Islet precursor cell (in vitro differentiated cells): ENCODE measurements around the gene PPP1R10.

Experiments used
- DNase-seq: peaks from one replicate; pipeline ENCODE4 v3.0.0-alpha.2; 2018

Gene PPP1R10

DNA sequence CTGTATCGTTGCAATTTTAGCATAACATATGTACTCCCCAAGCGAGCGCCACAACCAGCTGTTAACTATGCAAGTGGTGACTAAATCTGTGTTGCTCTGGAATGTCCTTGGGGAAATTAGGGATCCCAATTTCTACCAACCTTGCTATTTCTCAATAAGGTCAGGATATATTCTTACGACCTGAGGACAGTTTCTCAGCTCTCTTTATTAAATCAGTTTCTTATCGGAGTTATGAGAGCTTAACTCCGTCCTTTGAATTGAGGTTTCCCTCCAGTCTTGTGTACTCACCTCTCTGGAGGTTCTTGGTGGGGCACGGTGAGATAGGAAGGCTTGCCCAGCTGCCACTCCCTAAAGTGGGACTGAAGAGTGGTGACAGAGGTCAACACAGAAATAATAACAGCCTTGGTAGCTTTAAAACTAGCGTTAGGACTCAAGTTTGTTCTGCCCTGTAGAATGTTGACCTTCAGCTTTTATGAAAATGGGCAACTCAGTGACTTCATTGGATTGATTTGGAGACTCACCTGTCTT, 1.3 kb upstream of the PPP1R10 start:
- DNase-seq, result no peak

DNA sequence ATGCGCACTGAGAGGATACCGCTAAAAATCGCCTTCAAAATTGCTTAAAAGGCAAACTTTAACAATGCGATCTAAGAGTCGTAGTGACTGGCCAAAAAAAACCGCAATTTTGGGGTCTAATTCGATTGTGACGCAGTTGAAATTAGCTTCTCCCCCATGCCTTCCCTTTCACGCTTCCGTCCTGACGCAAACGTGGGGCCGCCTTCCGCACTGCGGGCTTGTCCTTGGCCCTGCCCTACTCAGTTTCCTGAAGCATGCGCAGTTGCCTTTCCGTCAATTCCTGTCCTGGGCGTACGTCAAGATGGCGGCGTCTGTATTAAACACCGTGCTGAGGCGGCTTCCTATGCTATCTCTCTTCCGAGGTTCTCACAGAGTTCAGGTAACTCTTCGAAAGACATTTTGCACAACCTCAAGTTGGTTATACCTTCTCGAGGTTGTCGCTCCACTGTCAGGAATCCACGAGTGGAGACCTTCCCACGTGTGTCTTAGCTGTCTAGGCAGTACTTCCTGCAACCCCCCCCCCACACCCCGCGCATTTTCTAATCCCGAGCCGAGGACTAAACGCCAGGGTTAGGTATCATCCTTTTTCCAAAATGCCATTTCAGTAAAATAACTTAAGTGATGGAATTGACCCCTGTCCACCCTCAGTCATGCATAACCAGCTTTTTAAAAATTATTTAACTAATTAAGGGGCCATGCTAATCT, 674 bp upstream of the PPP1R10 start, which contains the start of gene MRPS18B:
Gene MRPS18B, plus strand, starts transcription at position 276 of the 705 bp plus-strand sequence. Its CDS starts 26 bp downstream, at position 302.
- DNase-seq, result peak; percentile 97

DNA sequence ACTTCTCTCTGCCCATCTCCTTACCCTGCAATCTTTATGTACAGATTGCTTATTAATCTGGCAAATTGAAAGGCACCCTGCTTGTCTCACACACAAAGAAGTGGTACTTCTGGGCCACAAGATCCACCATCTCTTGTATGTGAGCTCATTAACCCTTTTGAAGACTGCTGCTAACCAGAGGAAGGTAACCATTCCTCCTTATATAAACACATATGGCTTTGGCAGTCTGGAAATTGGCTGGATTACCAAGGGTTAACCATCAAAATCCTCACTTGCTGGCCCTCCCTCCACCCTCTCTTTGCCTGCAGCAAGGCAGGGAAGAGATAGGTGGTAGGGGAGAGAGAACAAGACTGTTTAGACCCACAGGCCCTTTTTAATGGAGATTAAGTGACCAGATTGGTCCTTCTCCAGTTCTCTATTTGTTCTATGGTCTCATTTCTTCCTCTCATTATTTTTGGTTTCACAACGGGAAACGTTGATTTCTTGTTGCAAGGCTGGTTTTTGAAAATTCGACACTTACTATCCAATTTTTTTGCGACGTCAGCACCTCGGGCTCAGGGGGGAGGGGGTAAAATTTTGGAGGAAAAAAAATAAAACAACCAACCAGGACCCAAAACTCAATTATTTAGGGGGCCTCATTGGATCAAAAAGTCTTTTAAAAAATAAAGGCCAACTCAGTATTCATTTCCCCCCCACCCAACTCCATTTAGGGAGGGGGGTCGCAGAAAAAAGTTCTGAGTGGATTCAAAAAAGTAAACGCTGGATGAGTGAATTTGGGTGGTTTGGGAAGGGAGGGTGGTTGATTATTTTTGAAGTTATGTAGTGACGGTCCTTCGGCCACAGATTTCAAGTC, 859 bp downstream of the PPP1R10 start:
- no peak for DNase-seq

DNA sequence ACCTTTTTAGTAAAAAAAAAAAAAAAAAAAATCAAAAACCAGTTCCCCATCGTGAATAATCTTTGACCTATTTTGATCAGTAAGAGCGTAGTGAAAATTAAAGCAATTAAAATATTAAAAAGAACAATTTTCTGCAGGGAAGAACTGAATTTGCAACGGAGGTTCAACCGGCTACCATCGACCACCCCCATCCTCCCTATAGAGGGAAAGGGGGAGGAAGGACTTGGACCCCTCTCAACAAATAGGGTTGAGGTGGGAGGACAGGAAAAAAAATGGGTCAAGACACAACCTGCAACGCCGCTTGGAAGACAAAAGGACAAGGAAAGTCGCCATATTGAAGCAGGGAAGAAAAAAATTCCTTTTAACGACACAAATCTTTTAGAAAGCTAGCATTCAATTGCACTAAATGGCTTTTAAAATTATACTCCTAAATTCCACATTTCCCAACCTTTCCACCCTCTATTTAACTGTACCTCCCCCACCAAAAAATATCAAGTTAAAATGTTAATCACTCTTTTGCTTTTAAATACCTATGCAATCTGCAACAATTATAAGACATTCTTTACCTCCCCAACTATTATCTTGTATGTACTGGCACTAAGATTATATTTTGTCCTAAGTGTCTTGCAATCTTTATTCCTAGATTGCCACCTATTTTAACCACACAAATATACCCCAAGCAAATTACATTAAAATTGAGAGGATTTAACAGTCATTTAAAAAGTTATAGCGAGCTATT, 1.7 kb downstream of the PPP1R10 start:
- peak; percentile 89 for DNase-seq

DNA sequence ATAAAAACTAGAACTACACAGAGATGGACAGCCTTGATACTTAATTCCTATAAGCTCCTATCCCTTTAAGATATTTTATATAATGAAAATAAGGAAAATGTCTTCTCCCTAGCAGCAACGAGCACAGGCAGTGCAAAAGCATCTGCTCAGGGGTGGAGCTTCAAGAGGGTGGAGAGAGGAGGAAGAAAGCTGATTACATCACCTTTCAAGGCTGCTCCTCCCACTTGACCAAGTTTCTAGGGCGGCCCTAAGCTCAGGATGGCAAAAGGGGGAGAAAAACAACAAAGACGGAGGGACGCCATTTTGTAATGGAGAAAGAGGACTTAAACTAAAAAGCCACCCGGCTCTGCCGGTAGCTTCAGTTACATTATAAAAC, 2.2 kb downstream of the PPP1R10 start:
- DNase-seq, result peak; percentile 94

DNA sequence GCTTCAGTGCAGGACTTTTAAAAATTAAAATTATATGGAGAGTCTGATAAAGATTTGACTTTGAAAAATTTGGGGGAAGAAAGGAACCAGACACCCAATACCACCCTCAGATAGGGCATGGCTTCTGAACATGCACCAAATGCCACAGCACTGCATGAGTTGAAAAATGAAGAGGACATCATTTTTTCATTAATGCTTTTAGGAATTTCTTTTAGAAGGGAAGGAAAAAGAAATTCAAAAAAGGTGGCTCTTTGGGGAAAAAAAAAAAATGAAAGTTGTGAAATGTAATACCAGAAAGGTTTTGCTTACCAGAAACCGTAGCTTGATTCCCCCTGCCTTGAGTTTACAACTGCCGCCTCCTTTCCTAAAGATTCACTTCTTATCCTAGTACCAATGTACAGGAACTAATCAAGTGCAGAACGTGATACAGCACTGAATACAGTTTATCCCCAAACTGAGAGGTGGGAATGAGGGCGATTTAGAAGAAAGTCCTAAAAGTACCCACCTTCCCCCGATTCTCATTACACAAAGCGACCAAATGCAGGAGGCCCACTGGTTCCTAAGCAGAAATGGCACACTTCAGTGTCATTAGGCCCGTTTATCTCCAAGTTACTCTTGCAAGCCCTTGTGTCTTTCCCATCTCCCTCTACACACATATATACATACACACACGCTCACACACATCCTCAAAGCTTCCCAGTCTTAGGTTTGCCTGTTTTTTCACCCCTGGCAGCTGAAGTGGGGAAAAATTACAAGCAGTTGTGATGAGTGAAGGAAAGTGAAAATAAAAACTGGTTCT, 2.8 kb downstream of the PPP1R10 start:
- DNase-seq, result no peak

DNA sequence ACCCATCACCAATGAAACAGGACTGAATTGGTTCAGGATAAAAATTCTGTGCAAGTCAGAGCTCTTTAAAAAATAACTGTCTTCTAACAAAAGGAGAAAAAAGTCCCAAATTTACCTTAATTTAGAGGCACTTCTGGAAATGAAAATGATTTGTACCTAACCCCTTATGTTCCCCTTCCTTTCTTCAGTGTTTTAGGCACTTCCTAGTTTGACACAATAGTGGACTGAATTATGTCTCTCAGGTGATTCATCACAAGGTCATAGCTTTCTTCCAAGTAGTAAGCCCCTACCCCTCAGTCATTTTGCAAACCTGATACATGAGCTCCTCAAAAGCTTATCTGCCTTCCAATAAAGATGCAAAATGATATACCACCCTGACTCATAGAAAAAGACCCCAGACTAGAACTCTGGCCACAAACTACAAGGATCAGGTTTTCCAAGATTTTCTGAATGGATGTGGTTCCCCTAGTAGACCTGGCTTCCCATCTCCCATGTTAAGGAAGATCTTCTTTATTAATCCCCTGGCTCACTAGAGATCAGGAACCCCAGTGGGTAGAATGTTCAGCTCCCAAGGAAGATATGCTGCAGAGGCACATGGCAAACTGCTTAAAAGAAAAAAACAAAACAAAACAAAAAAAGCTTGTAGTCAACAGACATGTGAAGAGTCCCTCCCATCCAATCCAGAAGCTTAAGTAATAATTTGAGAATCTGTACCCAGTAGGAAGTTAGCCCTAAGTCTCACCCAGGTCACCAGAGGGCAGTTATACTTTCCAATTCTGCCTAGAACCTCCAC, 3.6 kb downstream of the PPP1R10 start:
- DNase-seq, result no peak

DNA sequence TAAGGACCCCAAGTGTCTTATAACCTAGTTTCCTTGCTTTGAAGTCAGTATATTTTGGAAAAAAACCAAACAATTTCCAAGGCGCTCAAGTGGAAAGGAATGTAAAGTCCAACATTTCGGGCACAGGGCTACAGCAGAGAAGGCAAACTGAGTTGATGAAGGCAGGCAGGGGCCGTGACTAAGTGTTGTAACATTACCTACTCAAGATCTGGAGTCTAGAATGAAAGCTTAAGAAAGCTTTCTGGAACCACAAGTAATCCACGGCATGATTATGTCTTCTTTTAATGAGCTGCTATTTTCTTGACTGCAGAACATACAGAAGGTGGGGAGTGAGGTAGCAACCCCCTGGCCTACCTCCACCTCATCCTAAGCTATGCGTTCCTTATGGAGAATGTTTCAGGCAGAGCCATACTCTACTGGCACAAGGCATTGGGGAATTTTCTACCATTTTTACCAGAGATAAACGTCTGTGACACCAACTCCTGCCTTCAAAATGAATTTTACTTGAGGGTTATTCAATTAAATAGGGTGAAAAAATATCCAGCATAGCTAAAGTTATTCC, 4.3 kb downstream of the PPP1R10 start:
- DNase-seq, result no peak

DNA sequence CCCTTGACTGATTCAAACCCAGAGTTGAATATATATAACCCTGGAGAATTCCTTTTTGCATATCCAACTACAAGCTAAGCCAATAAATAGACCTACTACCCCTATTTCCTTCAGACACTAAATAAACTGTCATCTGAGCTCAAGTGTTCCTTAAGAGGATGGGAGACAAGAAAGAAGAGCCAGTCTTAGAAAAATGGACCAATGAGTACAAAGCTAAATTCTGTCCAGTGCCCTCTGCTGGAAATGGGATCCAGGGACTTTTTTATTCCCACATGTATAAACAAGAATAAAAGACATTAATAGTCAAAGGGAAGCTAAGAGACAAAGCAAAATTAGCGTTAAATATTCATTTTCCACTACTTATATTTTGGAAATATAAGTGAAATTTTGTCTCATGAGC, 4.8 kb downstream of the PPP1R10 start:
- DNase-seq, result no peak

DNA sequence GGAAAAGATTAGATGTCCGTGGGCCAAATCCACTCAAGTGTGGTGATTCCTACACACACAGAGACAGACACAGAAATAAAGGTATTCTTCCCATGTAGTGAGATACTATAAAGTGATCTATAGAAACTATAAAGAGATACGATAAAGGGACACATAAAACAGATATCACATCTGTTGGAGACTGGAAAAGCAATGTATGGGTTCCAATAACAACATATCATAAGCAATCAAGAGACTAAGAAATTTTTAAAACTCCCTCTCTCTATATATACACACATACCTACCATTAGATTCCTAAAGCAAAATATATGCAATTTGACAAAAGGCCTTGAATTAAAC, 5.2 kb downstream of the PPP1R10 start:
- DNase-seq, result no peak

DNA sequence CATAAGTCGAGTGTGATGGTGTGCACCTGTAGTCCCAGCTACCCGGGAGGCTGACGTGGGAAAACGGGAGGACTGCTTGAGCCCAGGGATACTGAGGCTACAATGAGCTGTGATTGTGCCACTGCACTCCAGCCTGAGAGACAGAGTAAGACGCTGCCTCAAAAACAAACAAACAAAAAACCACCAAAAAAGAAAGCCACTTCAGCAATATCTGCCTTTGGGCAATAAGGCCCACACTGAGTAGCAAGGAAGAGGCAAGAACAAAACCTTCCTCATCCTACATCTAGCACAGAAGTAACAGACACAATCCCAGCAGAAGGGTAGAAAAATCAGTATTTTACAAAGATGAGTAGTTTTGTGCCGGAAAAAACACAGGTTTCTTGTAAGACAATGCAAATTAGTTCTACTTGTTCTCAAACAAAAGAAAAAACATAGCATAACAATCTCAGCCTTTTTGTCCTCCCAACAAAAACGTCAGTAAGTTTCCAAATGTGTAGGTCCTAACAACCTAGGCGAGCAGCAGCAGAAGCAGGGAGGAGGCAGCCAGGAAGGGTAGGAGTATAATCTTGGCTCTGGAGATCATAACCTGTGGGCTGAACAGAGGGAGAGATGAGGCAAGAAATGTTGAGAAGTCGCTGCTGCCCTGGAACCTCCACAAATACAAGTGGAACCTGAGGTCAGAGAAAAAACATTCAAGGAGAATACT, 5.7 kb downstream of the PPP1R10 start:
- DNase-seq, result no peak

DNA sequence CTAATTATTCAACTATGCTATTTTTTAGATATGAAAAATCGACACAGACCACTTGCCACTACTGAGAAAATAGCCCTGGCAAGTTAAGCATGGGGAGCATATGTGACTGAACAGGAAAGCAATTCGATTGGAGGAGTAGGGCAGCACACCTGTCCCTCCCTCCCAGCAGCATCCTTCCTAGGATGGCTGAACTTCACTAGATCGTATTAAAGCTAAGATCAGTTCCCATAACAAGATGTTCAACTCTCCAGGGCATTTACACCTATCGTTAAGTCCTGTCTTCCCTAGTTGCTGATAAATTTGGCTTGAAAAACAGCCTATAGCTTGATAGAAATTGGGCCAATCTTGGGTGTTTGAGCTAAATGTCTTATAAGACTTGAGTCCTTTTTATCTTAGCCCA, 7.0 kb downstream of the PPP1R10 start:
- no peak for DNase-seq

DNA sequence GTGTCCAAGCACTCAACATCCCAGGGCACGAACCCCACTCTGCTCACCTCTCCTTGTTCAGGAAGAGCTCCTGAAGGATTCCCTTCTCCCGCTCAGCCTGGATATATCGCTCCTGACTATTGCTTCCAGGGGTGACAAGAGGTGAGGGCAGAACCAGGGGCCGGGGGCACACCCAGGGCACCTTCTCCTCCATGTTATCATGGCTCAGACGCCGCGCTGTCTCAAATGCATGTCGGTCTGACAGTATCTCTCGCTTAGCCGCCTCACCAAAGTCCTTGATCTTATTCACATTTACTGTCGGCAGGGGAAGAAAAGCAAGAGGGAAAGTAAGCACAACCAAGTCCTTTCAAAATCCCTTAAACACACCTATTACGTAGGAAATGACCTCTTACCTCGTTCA, 13.1 kb downstream of the PPP1R10 start:
- DNase-seq, result no peak

DNA sequence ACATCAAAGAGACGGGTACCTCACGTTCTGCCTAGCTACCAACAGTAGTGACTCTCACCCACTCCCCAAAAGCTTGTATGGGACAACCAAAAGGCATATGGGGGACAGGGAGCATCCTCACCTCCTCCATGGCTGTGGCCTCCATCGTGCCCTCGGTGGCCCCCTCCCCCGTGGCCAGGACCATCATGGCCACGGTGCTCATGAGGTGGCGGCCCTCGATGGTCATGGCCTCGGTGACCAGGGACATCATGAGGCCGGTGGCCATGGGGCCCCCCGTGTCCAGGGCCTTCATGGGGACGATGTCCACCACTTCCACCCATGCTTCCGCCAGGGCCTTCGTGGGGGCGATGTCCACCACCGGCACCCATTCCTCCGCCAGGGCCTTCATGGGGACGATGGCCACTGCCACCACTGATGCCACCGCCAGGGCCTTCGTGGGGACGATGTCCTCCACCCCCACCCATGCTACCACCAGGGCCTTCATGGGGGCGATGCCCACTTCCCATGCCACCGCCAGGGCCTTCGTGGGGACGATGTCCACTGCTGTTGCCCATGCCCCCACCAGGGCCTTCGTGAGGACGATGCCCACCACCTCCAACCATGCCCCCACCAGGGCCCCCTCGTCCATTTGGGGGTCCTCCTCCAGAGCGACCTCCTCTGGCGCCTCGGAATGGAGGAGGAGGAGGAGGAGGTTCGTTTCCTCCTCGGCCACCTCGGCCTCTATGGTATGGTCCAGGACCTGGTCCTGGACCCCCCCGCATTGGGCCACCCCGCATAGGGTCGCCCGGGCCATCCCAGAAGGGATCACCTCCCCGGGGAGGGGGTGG, 15.0 kb downstream of the PPP1R10 start:
- no peak for DNase-seq

DNA sequence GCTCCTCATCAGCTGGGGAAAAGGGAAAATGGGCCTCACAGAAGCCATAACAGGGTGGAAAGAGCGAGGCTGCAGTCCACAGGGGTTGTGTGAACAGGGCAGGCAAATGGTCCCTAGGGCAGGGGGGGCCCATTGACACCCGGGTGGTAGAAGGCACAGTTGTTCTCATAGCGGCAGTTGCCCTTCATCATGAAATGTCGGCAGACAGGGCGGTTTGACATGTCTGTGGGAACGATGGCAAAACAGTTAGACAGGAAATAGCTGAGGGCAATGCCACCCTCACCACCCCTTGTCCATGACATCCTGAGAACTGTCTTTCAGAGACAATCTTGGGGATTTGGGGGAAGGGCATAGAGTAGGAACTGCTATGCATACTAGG, 15.6 kb downstream of the PPP1R10 start:
- DNase-seq, result no peak

DNA sequence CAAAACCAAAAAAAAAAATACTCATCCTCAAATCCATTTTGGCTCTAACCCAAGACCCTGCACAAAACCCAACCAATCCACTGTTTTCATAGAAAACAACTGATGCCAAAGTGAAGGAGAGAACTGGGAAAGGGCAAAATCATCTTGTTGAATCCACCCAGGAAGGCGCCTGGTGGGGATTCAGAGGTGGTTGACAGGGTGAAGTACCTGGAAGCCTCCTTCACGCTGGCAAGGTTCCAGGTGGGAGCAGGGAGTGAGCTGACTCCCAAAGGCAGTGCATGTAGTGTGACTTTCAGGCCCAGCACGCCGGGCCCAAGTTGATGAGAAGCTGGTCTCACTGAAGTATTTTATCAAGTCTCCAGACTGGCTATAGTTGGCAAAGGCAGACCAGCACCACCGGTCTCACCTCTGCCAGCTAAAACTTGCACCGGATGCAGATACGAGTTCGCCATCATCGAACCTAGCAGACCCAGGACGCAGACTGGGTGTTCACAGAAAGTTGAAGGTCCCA, 16.5 kb downstream of the PPP1R10 start:
- DNase-seq, result no peak

DNA sequence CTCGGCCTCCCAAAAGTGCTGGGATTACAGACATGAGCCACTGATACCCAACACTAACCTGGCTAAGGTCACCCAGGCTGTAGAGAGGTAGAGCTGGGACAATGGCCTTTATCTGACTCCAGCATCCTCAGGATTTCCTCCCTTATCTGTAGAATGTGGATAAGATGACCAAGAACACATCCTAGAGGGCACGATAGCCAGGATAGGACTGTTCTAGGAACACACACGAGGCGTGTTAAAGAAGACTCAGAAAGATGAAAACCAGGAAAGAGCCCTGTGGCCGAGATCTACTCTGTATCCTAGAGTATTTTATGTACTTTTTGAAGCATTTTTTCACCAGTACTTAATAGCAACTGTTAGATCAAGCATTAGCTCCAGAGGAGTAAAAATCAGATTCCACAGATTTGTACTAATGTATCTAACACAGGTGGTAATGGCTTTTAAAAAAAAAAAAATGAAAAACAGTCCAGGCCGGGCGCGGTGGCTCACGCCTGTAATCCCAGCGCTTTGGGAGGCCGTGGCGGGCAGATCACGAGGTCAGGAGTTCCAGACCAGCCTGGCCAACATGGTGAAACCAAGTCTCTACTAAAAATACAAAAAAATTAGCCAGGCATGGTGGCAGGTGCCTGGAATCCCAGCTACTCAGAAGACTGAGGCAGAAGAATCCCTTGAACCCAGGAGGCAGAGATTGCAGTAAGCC, 17.3 kb downstream of the PPP1R10 start:
- DNase-seq, result no peak

DNA sequence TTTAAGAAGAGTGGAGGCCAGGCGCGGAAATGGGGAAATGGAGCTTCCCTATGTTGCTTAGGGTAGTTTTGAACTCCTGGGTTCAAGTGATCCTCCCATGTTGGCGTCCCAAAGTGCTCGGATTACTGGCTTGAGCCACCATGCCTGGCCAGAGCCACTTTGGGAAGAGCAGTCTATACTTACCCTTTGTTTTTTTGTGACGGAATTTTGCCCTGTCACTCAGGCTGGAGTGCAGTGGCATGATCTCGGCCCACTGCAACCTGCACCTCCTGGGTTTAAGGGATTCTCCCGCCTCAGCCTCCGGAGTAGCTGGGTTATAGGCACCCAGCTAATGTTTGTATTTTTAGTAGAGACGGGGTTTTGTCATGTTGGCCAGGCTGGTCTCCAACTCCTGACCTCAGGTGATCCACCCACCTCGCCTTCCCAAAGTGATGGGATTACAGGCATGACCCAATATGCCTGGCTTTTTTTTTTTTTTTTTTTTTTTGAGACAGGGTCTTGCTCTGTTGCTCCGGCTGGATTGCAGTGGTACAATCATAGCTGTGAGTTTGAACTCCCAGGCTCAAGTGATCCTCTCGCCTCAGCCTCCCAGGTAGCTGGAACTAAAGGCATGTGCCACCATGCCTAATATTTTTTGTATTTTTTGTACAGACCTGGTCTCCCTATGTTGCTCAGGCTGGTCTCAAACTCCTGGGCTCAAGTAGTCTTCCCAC, 18.0 kb downstream of the PPP1R10 start:
- no peak for DNase-seq
